ENCODE measurements around the gene HUS1. TPM values are rescaled to one million over a fixed set of nuclear protein-coding genes. Genes with fewer than 3 reads are reported as not detected.
"Not testable (repeated sequence)": the region's sequence is repeated elsewhere in the genome, so short reads cannot be mapped to it uniquely, and the experiment has no call there.

HUS1 gene
- polyA plus RNA-seq, 1 donor, result 18.7 TPM

- DNase-seq (ENCODE audit: low read depth), result no peak
Observed at GRCh38 chr7:47924266-47924665, 55.1 kb downstream of the HUS1 start.

DNA sequence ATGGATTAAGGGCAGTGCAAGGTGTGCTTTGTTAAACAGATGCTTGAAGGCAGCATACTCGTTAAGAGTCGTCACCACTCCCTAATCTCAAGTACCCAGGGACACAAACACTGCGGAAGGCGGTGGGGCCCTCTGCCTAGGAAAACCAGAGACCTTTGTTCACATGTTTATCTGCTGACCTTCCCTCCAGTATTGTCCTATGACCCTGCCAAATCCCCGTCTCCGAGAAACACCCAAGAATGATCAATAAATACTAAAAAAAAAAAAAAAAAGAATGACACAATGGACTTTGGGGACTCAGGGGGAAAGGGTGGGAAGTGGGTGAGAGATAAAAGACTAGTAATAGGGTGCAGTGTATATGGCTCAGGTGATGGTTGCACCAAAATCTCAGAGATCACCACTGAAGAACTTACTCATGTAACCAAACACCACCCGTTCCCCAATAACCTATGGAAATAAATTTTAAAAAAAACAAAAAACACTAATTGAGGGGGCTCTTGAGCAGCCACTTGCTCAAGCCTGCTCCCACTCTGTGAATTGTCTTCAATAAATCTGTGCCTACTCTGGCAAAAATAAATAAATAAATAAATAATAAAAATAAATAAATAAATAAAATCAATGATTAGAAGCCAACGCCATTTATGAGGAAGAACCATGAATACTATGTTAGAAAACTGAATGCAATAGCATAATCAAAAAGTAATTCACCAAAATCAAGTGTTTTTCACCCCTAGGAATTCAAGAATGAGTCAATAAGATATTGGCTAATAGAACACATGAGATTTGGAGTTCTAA lies 56.1 kb downstream of the HUS1 start:
- DNase-seq (ENCODE audit: low read depth), result not testable (repeated sequence)

GRCh38 chr7:47916514-47916913 lies 62.9 kb downstream of the HUS1 start:
- not testable (repeated sequence) for DNase-seq (ENCODE audit: low read depth)

DNA sequence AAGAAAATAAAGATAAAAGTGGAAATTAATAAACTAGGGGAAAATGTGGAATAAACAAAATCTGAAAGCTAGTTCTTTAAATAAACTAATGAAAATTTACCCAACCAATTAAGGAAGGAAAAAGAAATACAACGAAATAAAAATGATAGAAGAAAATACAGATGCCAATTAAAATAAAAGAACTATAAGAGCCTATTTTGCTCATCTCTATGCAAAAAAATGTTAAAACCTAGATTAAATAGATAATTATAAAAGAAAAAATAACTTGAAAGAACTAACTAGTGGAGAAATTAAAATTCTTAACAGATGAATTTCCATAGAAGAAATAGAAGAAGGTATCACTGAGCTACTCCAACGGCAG lies 63.8 kb downstream of the HUS1 start:
- DNase-seq (ENCODE audit: low read depth), result no peak

GRCh38 chr7:47914717-47915615 lies 64.4 kb downstream of the HUS1 start:
- no peak for DNase-seq (ENCODE audit: low read depth)

Other genes starting within 250 kb of the HUS1 start
- gene PKD1L1, start 31.1 kb downstream of the HUS1 start, polyA plus RNA-seq (ENCODE audit: insufficient read length), result 1.2 TPM
- not detected for gene SUN3, start 49.5 kb upstream of the HUS1 start, polyA plus RNA-seq (ENCODE audit: insufficient read length)
- 0.06 TPM for gene C7orf57, start 55.9 kb upstream of the HUS1 start, polyA plus RNA-seq (ENCODE audit: insufficient read length)
- gene UPP1, start 109.7 kb upstream of the HUS1 start, polyA plus RNA-seq (ENCODE audit: insufficient read length), result 2.4 TPM
- 0.06 TPM for gene ABCA13, start 191.8 kb upstream of the HUS1 start, polyA plus RNA-seq (ENCODE audit: insufficient read length)